ENCODE results near the gene STARD3. TPM values are rescaled to one million over a fixed set of nuclear protein-coding genes. Genes with fewer than 3 reads are reported as not detected.
A peak's percentile ranks its signal among the peaks of the same experiment; 100 is the strongest.

The STARD3 gene
- polyA plus RNA-seq, 2 of the 4 experiments (the other 2 are of a cell fraction): 54.6 to 56.0 TPM

- TF ChIP-seq EP300 (IDR thresholded peaks at IDR 0.05): no peak
These were observed 13.2 kb downstream of the STARD3 start (continued) for GRCh38 chr17:39650121-39650579.

- Histone ChIP-seq H3K4me1 (no peaks in the 10 kb centered on the region), H3K27ac (no peak overlapping the region), H3K9me3 (no peaks in the 10 kb centered on the region), H3K4me2 (no peak overlapping the region), H3K4me3 (no peak overlapping the region)
- DNase-seq (ENCODE audit: low read depth in 1 of 2, low spot score in 1 of 2) (no peak), FAIRE-seq (no peak), ATAC-seq (no peak)
- 76% methylated on average over 8 of the region's 8 CpGs for WGBS (ENCODE audit: missing lambda C conversion rate)
- TF ChIP-seq RARB (CRISPR knock-in tag; IDR thresholded peaks at IDR 0.05) (no peak), HDAC2 (IDR thresholded peaks at IDR 0.05) (no peak), CBX2 (IDR thresholded peaks at IDR 0.05; ENCODE audit: borderline replicate concordance, low read depth) (no peak)
- CTCF ChIA-PET: interaction anchor here (1.0 to 48.4 kb wide), 7 partner anchors 32 to 104 kb away, joined by 3 to 1581 read pairs (median 8); partner anchors contain the start of genes ERBB2, MIEN1, NEUROD2 and PGAP3
- POLR2A ChIA-PET: interaction anchor here (0.5 to 1.2 kb wide), 3 partner anchors 17 to 102 kb away, joined by 3 to 4 read pairs (median 3); partner anchors contain the start of gene ERBB2
These were observed 15.1 kb downstream of the STARD3 start for GRCh38 chr17:39651923-39652586.

GRCh38 chr17:39652587-39653315 lies 15.8 kb downstream of the STARD3 start:
- FAIRE-seq: no peak
- Histone ChIP-seq H3K9me3 (no peaks in the 10 kb centered on the region), H3K4me3 (no peak overlapping the region), H3K27ac (no peak overlapping the region), H3K4me2 (no peak overlapping the region), H3K4me1 (no peaks in the 10 kb centered on the region)
- CTCF ChIA-PET: interaction anchor here (1.0 to 48.4 kb wide), 10 partner anchors 32 to 105 kb away, joined by 3 to 1581 read pairs (median 8); partner anchors contain the start of genes ERBB2, NEUROD2, PGAP3 and PNMT
- no peak for TF ChIP-seq CEBPB (IDR thresholded peaks at IDR 0.05)
- no peak for TF ChIP-seq CHD4 (IDR thresholded peaks at IDR 0.05; ENCODE audit: borderline replicate concordance)
- TF ChIP-seq ZFP36 (IDR thresholded peaks at IDR 0.05; ENCODE audit: borderline replicate concordance, partially characterized antibody): no peak
- no peak for TF ChIP-seq HDAC2 (IDR thresholded peaks at IDR 0.05)
- TF ChIP-seq BHLHE40 (IDR thresholded peaks at IDR 0.05; ENCODE audit: low read depth, low read length): no peak
- TF ChIP-seq HES2 (IDR thresholded peaks at IDR 0.05): no peak
- TF ChIP-seq RARB (CRISPR knock-in tag; IDR thresholded peaks at IDR 0.05): no peak
- TF ChIP-seq ZNF302 (CRISPR knock-in tag; IDR thresholded peaks at IDR 0.05): no peak
- TF ChIP-seq EHMT2 (IDR thresholded peaks at IDR 0.05; ENCODE audit: low read depth): no peak
- no peak for TF ChIP-seq ELK1 (IDR thresholded peaks at IDR 0.05; ENCODE audit: low read depth, low read length)
- no peak for TF ChIP-seq RNF2 (IDR thresholded peaks at IDR 0.05; ENCODE audit: borderline replicate concordance, low read depth)
- TF ChIP-seq NPAS2 (CRISPR knock-in tag; IDR thresholded peaks at IDR 0.05; ENCODE audit: borderline replicate concordance): no peak
- no peak for TF ChIP-seq EP300 (IDR thresholded peaks at IDR 0.05)
- 79% methylated on average over 7 of the region's 7 CpGs for WGBS (ENCODE audit: missing lambda C conversion rate)
- ATAC-seq: peak; percentile 43 to 45
- POLR2A ChIA-PET: interaction anchor here (0.5 to 1.0 kb wide), 3 partner anchors 15 to 103 kb away, joined by 3 to 4 read pairs (median 3); partner anchors contain the start of gene ERBB2
- no peak for DNase-seq (ENCODE audit: low read depth in 1 of 2, low spot score in 1 of 2)

GRCh38 chr17:39653316-39653661 lies 16.3 kb downstream of the STARD3 start:
- H3K4me1 ChIP-seq: no peaks in the 10 kb centered on the region
- peak; percentile 3 to 7; a peak in 3 of 6 replicates for ATAC-seq
- POLR2A ChIA-PET: interaction anchor here (1.0 kb wide), 3 partner anchors 16 to 47 kb away, joined by 3 read pairs; partner anchors contain the start of genes ERBB2 and PGAP3

More at GRCh38 chr17:39653316-39653661, 16.3 kb downstream of the STARD3 start:
- no peak for TF ChIP-seq ELK1 (IDR thresholded peaks at IDR 0.05; ENCODE audit: low read depth, low read length)
- TF ChIP-seq FOSL2 (IDR thresholded peaks at IDR 0.05): no peak
- no peak for TF ChIP-seq FOSL2 (CRISPR knock-in tag; IDR thresholded peaks at IDR 0.05)
- TF ChIP-seq CHD4 (IDR thresholded peaks at IDR 0.05; ENCODE audit: borderline replicate concordance): no peak
- TF ChIP-seq TFCP2L1 (CRISPR knock-in tag; IDR thresholded peaks at IDR 0.05): no peak
- no peak for TF ChIP-seq BHLHE40 (IDR thresholded peaks at IDR 0.05; ENCODE audit: low read depth, low read length)
- no peak for TF ChIP-seq RARB (CRISPR knock-in tag; IDR thresholded peaks at IDR 0.05)
- TF ChIP-seq HOXB5 (CRISPR knock-in tag; IDR thresholded peaks at IDR 0.05): no peak
- DNase-seq (ENCODE audit: low read depth in 1 of 2, low spot score in 1 of 2) (no peak), FAIRE-seq (no peak)
- Histone ChIP-seq H3K4me3 (no peak overlapping the region), H3K27ac (no peak overlapping the region), H3K4me2 (no peak overlapping the region), H3K9me3 (no peaks in the 10 kb centered on the region)
- CTCF ChIA-PET: interaction anchor here (0.7 to 48.4 kb wide), 15 partner anchors 31 to 522 kb away, joined by 3 to 1581 read pairs (median 7); partner anchors contain the start of genes ERBB2, MIEN1, NEUROD2 and PGAP3
- 75% methylated on average over 10 of the region's 12 CpGs for WGBS (ENCODE audit: missing lambda C conversion rate)
